Astrocyte (in vitro differentiated cells and primary cell): ENCODE measurements around the gene B4GALT1.

ENCODE experiments used
- CTCF ChIP-seq: IDR thresholded peaks from 2 replicates; pipeline ENCODE4 v1.5.1; 2011; ENCODE audit warnings: low read depth, mild to moderate bottlenecking, inconsistent platforms, low read length, moderate library complexity; ENCODE audit not compliant: insufficient read depth
- EZH2 ChIP-seq: IDR thresholded peaks from 2 replicates; pipeline ENCODE4 v1.6.1; 2012; ENCODE audit warnings: mild to moderate bottlenecking, low read length, inconsistent platforms; ENCODE audit not compliant: insufficient read depth

GRCh38 chr9:33140401-33141360 is 26.5 kb downstream of the B4GALT1 start:
- no peak for TF ChIP-seq CTCF
- no peak for TF ChIP-seq EZH2
